NT2/D1 (cell line): ENCODE results near the gene ERLIN1.

ENCODE experiments used
- SUZ12 ChIP-seq: IDR thresholded peaks from 2 replicates; pipeline ENCODE4 v1.6.1; 2011; ENCODE audit not compliant: insufficient read length, insufficient read depth; ENCODE audit errors: extremely low read depth
- YY1 ChIP-seq: IDR thresholded peaks from 2 replicates; pipeline ENCODE4 v1.6.1; 2011; ENCODE audit not compliant: insufficient read length, insufficient read depth
- ZNF274 ChIP-seq: IDR thresholded peaks from 2 replicates; pipeline ENCODE4 v1.6.1; 2011; ENCODE audit warnings: mild to moderate bottlenecking, low read depth, low read length

GRCh38 chr10:100143756-100144155 is 42.1 kb downstream of the ERLIN1 start:
- TF ChIP-seq ZNF274, result no peak
- TF ChIP-seq SUZ12, result no peak
- TF ChIP-seq YY1, result no peak
